Cardiac fibroblast (primary cell): Measurements from ENCODE around the gene COX17.

Source experiments
- DNase-seq, 2 donors: peaks; one replicate each; pipeline versions ENCODE4 v3.0.0 to v3.0.0-alpha.2; 2010; ENCODE audit warnings: low read depth in 2 of 2
- H3K4me3 ChIP-seq, 2 donors: replicated peaks in 1 of 2; 1 replicate in 1 of 2; 2 replicates in 1 of 2; pipeline ENCODE4 v1.5.1; 2011; ENCODE audit warnings: low read depth in 2 of 2, low read length in 2 of 2, mild to moderate bottlenecking in 2 of 2, moderate library complexity in 1 of 2
- TF ChIP-seq, protein P1 (sequence below): IDR thresholded peaks from one replicate; pipeline ENCODE4 v1.5.1; 2011; ENCODE audit warnings: low read depth, mild to moderate bottlenecking, low read length, inconsistent platforms

COX17 gene

DNA sequence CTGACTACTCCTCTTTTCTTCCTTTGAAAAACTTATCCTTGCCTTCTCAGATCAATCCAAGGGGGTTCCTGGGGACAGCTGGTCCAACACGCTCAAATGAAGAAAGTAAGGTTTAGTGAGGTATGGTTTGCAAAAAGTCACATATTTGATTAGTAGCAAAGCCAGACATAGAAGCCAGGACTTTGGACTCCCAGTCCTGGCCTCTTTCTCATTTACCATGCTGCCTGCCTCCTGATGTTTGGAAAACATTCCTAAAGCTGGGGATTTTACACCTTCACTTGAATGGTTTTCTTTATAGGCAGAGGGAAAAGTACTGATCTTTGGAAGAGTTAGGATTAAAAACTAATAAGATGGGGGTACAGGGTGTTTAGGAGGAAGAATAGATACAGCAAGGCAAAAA is 31.4 kb downstream of the COX17 start:
- no peak overlapping the region for H3K4me3 ChIP-seq
- TF ChIP-seq, protein P1, sequence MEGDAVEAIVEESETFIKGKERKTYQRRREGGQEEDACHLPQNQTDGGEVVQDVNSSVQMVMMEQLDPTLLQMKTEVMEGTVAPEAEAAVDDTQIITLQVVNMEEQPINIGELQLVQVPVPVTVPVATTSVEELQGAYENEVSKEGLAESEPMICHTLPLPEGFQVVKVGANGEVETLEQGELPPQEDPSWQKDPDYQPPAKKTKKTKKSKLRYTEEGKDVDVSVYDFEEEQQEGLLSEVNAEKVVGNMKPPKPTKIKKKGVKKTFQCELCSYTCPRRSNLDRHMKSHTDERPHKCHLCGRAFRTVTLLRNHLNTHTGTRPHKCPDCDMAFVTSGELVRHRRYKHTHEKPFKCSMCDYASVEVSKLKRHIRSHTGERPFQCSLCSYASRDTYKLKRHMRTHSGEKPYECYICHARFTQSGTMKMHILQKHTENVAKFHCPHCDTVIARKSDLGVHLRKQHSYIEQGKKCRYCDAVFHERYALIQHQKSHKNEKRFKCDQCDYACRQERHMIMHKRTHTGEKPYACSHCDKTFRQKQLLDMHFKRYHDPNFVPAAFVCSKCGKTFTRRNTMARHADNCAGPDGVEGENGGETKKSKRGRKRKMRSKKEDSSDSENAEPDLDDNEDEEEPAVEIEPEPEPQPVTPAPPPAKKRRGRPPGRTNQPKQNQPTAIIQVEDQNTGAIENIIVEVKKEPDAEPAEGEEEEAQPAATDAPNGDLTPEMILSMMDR: no peak
- no peak for DNase-seq

- TF ChIP-seq, protein P1: no peak
- DNase-seq: no peak
- H3K4me3 ChIP-seq: no peak overlapping the region
Measured at GRCh38 chr3:119644481-119644880, 32.7 kb downstream of the COX17 start.

- peak; percentile 35 to 70 for DNase-seq
- TF ChIP-seq, protein P1: no peak
- H3K4me3 ChIP-seq: no peak overlapping the region
Measured at GRCh38 chr3:119643528-119643927, 33.7 kb downstream of the COX17 start.

GRCh38 chr3:119642746-119643473 is 34.3 kb downstream of the COX17 start:
- no peak overlapping the region for H3K4me3 ChIP-seq
- DNase-seq: peak in 1 of 2 donors; percentile 40
- TF ChIP-seq, protein P1: no peak

GRCh38 chr3:119641416-119641815 is 35.8 kb downstream of the COX17 start:
- H3K4me3 ChIP-seq: no peak overlapping the region
- TF ChIP-seq, protein P1: no peak
- DNase-seq: no peak

- TF ChIP-seq, protein P1: no peak
- DNase-seq: no peak
- H3K4me3 ChIP-seq: no peak overlapping the region
Measured at GRCh38 chr3:119639494-119640350, 37.5 kb downstream of the COX17 start.
